Thoracic aorta (tissue), 2 donors: ENCODE results near the gene LGALS9. TPM values are rescaled to one million over a fixed set of nuclear protein-coding genes. Genes with fewer than 3 reads are reported as not detected.
"Not testable (repeated sequence)": the region's sequence is repeated elsewhere in the genome, so short reads cannot be mapped to it uniquely, and the experiment has no call there.

Source experiments
- ATAC-seq: fragments of 150-250 bp; one replicate; pipeline ENCODE4 v1.8.0; 2017; ENCODE audit warnings: low read depth; ENCODE audit not compliant: insufficient number of reproducible peaks, low FRiP score
- DNase-seq: peaks from one replicate; pipeline ENCODE4 v3.0.0-alpha.2; 2020; ENCODE audit warnings: low spot score
- H3K27ac ChIP-seq, 2 donors: fragments of 200-600 bp; sonication (generic); 1 replicate in 1 of 2; 2 replicates in 1 of 2; pipeline ENCODE4 v1.5.1; 2016; ENCODE audit warnings: mild to moderate bottlenecking in 2 of 2, moderate library complexity in 2 of 2
- H3K27me3 ChIP-seq: fragments of 200-600 bp; sonication (generic); replicated peaks from 2 replicates; pipeline ENCODE4 v1.6.0; 2016; ENCODE audit warnings: mild to moderate bottlenecking; ENCODE audit not compliant: insufficient read depth
- H3K36me3 ChIP-seq: fragments of 200-600 bp; sonication (generic); one replicate; pipeline ENCODE4 v1.5.1; 2016
- H3K4me1 ChIP-seq, 2 donors: fragments of 200-600 bp; sonication (generic); 1 replicate in 1 of 2; 2 replicates in 1 of 2; pipeline versions ENCODE4 v1.5.1 to v1.6.0; 2016; ENCODE audit warnings: low read depth in 2 of 2, mild to moderate bottlenecking in 1 of 2; ENCODE audit not compliant: control insufficient read depth in 1 of 2
- H3K4me3 ChIP-seq: fragments of 200-600 bp; sonication (generic); 2 replicates; pipeline ENCODE4 v1.5.1; 2016; ENCODE audit warnings: mild to moderate bottlenecking
- H3K9me3 ChIP-seq: fragments of 200-600 bp; sonication (generic); 2 replicates; pipeline ENCODE4 v1.5.1; 2016
- total RNA-seq, 2 donors: library from RNA; depleted of rRNA; stranded (reverse); fragments of >200 nt; gene quantifications; one replicate each; pipeline versions ENCODE4 v1.1.0 to v1.2.3, GENCODE V29; 2016
- TF ChIP-seq, protein P1 (sequence below): fragments of 200-600 bp; sonication (generic); IDR thresholded peaks from one replicate; pipeline ENCODE4 v1.5.1; 2019; ENCODE audit warnings: antibody characterized with exemption

The LGALS9 gene
- total RNA-seq, 2 donors from 2014 or later: 34.8 to 77.4 TPM

DNA sequence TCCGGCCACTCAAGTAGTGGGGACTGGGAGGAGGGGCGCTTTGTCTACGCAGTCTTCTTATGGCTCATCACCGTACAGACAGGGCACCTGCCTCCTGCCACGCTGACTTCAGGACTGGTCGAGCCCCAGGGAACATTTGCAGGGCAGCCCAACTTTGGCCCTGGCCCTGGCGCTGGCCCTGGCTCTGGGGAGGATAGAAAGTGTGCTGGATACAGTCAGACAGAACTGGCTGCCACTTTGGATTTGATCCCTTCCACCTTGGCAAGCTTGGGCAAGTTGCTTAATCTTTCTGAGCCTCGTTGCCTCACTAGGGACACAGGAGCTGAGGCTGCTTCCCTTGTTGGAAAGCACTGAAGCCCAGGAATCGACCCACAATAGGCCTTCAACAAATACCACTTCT, 13.6 kb downstream of the LGALS9 start:
- Histone ChIP-seq H3K27ac (no peak overlapping the region), H3K27me3 (no peaks in the 10 kb centered on the region), H3K4me1 (peaks cover 0 to 15% of the 10 kb centered on the region in 2 donors), H3K36me3 (no peaks in the 10 kb centered on the region), H3K9me3 (no peaks in the 10 kb centered on the region), H3K4me3 (no peak overlapping the region)
- DNase-seq (no peak), ATAC-seq (no peak)
- TF ChIP-seq, protein P1, sequence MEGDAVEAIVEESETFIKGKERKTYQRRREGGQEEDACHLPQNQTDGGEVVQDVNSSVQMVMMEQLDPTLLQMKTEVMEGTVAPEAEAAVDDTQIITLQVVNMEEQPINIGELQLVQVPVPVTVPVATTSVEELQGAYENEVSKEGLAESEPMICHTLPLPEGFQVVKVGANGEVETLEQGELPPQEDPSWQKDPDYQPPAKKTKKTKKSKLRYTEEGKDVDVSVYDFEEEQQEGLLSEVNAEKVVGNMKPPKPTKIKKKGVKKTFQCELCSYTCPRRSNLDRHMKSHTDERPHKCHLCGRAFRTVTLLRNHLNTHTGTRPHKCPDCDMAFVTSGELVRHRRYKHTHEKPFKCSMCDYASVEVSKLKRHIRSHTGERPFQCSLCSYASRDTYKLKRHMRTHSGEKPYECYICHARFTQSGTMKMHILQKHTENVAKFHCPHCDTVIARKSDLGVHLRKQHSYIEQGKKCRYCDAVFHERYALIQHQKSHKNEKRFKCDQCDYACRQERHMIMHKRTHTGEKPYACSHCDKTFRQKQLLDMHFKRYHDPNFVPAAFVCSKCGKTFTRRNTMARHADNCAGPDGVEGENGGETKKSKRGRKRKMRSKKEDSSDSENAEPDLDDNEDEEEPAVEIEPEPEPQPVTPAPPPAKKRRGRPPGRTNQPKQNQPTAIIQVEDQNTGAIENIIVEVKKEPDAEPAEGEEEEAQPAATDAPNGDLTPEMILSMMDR: no peak

DNA sequence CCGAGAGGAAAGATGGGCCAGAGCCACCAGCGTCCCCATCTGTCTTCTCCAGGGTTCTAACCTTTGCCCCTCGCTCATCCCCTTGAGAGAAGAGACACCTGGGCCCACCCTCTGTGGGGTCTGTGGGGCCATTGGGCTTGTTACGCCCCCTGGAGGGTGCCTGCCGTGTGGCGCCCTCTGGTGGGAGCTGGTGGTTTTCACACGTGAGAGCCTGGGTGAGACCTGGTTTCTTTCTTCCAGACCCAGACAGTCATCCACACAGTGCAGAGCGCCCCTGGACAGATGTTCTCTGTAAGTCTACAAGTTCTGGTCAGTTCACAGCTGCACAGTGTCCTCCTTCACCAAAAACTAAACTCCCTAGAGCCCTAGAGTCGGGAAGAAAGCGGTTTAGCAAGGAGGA, 14.6 kb downstream of the LGALS9 start:
- H3K36me3 ChIP-seq, H3K9me3 ChIP-seq, ATAC-seq, H3K27me3 ChIP-seq, H3K4me3 ChIP-seq, H3K27ac ChIP-seq, DNase-seq: not testable (repeated sequence)
- H3K4me1 ChIP-seq: peaks cover 0 to 20% of the 10 kb centered on the region in 2 donors

DNA sequence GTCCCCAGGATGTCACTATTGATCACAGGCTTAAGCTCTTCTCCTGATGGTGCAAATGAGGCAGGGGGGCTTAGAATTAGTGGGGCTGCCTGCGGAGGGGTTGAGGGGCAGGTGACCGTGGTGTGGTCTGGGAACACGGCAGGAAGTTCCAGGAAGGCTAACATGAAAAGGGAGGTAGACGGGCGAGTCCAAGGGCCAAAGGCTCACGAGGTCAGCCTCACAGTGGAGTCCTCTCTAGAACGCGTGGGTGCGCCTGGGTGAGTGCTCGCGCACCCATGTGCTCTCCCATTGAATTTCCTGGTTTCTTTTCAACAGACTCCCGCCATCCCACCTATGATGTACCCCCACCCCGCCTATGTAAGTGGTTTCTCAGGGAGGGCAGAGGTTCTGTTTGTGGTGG, 15.2 kb downstream of the LGALS9 start:
- Histone ChIP-seq H3K27ac (no peak overlapping the region), H3K9me3 (no peaks in the 10 kb centered on the region), H3K27me3 (no peaks in the 10 kb centered on the region), H3K4me1 (peaks cover 0 to 20% of the 10 kb centered on the region in 2 donors), H3K4me3 (no peak overlapping the region), H3K36me3 (no peaks in the 10 kb centered on the region)
- TF ChIP-seq, protein P1: no peak
- ATAC-seq: no peak
- DNase-seq: no peak

DNA sequence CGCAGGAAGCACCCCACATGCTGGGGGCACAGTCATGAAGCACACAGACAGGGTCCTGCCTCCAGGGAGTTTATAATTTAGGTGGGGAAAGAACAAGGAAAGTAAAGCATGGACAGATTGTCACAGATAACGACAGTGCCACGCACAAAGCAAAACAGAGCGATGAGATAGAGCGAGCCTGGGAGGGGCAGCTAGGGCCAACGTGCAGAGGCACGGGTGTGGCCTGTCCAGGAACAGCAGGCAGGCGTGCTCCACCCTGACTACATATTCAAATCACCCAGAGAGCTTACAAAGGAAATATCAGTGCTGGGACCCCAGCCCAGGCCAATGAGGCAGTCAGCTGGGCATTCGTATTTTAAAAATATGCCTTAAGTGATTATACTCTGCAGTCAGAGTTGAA, 16.8 kb downstream of the LGALS9 start:
- Histone ChIP-seq H3K4me3 (no peak overlapping the region), H3K27me3 (no peaks in the 10 kb centered on the region), H3K36me3 (no peaks in the 10 kb centered on the region), H3K27ac (no peak overlapping the region), H3K4me1 (peaks cover 0 to 20% of the 10 kb centered on the region in 2 donors), H3K9me3 (no peaks in the 10 kb centered on the region)
- DNase-seq (no peak), ATAC-seq (no peak)
- TF ChIP-seq, protein P1: no peak

DNA sequence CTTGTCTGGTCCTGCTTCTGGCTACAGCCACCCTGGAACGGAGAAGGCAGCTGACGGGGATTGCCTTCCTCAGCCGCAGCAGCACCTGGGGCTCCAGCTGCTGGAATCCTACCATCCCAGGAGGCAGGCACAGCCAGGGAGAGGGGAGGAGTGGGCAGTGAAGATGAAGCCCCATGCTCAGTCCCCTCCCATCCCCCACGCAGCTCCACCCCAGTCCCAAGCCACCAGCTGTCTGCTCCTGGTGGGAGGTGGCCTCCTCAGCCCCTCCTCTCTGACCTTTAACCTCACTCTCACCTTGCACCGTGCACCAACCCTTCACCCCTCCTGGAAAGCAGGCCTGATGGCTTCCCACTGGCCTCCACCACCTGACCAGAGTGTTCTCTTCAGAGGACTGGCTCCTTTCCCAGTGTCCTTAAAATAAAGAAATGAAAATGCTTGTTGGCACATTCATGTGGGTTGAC, 18.2 kb downstream of the LGALS9 start:
- H3K27me3 ChIP-seq, H3K9me3 ChIP-seq, ATAC-seq, H3K36me3 ChIP-seq, DNase-seq, H3K4me3 ChIP-seq, H3K27ac ChIP-seq: not testable (repeated sequence)
- peaks cover 0 to 20% of the 10 kb centered on the region in 2 donors for H3K4me1 ChIP-seq

DNA sequence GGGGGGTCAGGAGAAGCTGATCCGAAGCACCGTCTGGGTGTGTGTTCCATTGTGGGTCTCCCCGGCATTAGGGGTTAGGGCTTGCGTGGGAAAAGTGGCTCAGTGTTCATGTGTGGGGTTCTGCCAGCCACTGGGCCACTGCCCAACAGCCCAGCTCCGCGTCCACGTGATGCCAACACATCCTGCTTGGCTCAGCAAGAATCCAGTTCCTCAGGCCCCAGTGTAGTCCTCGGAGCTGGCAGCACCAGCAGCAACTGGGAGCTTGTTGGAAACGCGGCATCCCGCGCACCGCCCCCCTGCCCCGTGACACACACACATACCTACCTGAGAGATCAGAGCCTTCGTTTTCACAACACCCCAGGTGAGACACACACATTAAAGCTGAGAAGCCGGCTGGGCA, 18.9 kb downstream of the LGALS9 start:
- TF ChIP-seq, protein P1: no peak
- DNase-seq: no peak
- no peaks in the 10 kb centered on the region for H3K36me3 ChIP-seq
- H3K27me3 ChIP-seq: no peaks in the 10 kb centered on the region
- peaks cover 0 to 13% of the 10 kb centered on the region in 2 donors for H3K4me1 ChIP-seq
- H3K4me3 ChIP-seq: no peak overlapping the region
- H3K27ac ChIP-seq: no peak overlapping the region
- no peak for ATAC-seq
- no peaks in the 10 kb centered on the region for H3K9me3 ChIP-seq
